ENCODE measurements around the gene SRC. TPM values are rescaled to one million over a fixed set of nuclear protein-coding genes. Genes with fewer than 3 reads are reported as not detected.

SRC gene
- total and polyA plus RNA-seq, 2 donors from 2014 or later: 28.5 to 70.0 TPM

GRCh38 chr20:37309936-37310590 is 35.9 kb upstream of the SRC start:
- H3K27ac ChIP-seq (ENCODE audit: low read depth in 2 of 2, low read length in 2 of 2): no peak overlapping the region
- no peak for TF ChIP-seq CTCF (IDR thresholded peaks at IDR 0.05; ENCODE audit: borderline replicate concordance, extremely low read depth, insufficient read depth)
- DNase-seq (peak in 4 of 5 donors; percentile 60 to 85 (median 74)), FAIRE-seq (no peak)
- intact Hi-C loops (cut with DNase I): no loop called here
- peaks cover 0 to 12% (median 7%) of the 10 kb centered on the region in 3 donors for H3K36me3 ChIP-seq (ENCODE audit: control insufficient read depth in 2 of 3, insufficient read depth in 3 of 3, low read length in 3 of 3)
- no peak overlapping the region for H3K4me3 ChIP-seq (ENCODE audit: low read length in 3 of 3)
- no peak overlapping the region for H3K9ac ChIP-seq (ENCODE audit: low read length in 3 of 3)
- no peaks in the 10 kb centered on the region for H3K9me3 ChIP-seq (ENCODE audit: control insufficient read depth in 2 of 3, insufficient read depth in 1 of 3, low read length in 3 of 3)
- H3K4me1 ChIP-seq (ENCODE audit: control insufficient read depth in 2 of 3, insufficient read depth in 2 of 3, low read depth in 1 of 3, low read length in 3 of 3): peaks cover 0 to 26% (median 8%) of the 10 kb centered on the region in 3 donors
- H3K27me3 ChIP-seq (ENCODE audit: control insufficient read depth, insufficient read depth, low read length): no peaks in the 10 kb centered on the region

- H3K27ac ChIP-seq (ENCODE audit: low read depth in 2 of 2, low read length in 2 of 2): no peak overlapping the region
- no peak for TF ChIP-seq CTCF (IDR thresholded peaks at IDR 0.05; ENCODE audit: borderline replicate concordance, extremely low read depth, insufficient read depth)
- no peak overlapping the region for H3K9ac ChIP-seq (ENCODE audit: low read length in 3 of 3)
- H3K36me3 ChIP-seq (ENCODE audit: control insufficient read depth in 2 of 3, insufficient read depth in 3 of 3, low read length in 3 of 3): peaks cover 0 to 12% (median 7%) of the 10 kb centered on the region in 3 donors
- intact Hi-C loops (cut with DNase I): no loop called here
- DNase-seq (peak in 1 of 5 donors; percentile 36), FAIRE-seq (no peak)
- no peaks in the 10 kb centered on the region for H3K27me3 ChIP-seq (ENCODE audit: control insufficient read depth, insufficient read depth, low read length)
- peaks cover 0 to 31% (median 15%) of the 10 kb centered on the region in 3 donors for H3K4me1 ChIP-seq (ENCODE audit: control insufficient read depth in 2 of 3, insufficient read depth in 2 of 3, low read depth in 1 of 3, low read length in 3 of 3)
- H3K9me3 ChIP-seq (ENCODE audit: control insufficient read depth in 2 of 3, insufficient read depth in 1 of 3, low read length in 3 of 3): no peaks in the 10 kb centered on the region
- no peak overlapping the region for H3K4me3 ChIP-seq (ENCODE audit: low read length in 3 of 3)
Observed at GRCh38 chr20:37310951-37311350, 35.0 kb upstream of the SRC start.

- peaks cover 0 to 31% (median 16%) of the 10 kb centered on the region in 3 donors for H3K4me1 ChIP-seq (ENCODE audit: control insufficient read depth in 2 of 3, insufficient read depth in 2 of 3, low read depth in 1 of 3, low read length in 3 of 3)
- FAIRE-seq: no peak
- no peak overlapping the region for H3K9ac ChIP-seq (ENCODE audit: low read length in 3 of 3)
Observed at GRCh38 chr20:37311710-37312355, 34.1 kb upstream of the SRC start.

More at GRCh38 chr20:37311710-37312355, 34.1 kb upstream of the SRC start:
- no peak for TF ChIP-seq CTCF (IDR thresholded peaks at IDR 0.05; ENCODE audit: borderline replicate concordance, extremely low read depth, insufficient read depth)
- intact Hi-C loops (cut with DNase I): no loop called here
- no peaks in the 10 kb centered on the region for H3K27me3 ChIP-seq (ENCODE audit: control insufficient read depth, insufficient read depth, low read length)
- DNase-seq: peak in 1 of 5 donors; percentile 22
- no peak overlapping the region for H3K27ac ChIP-seq (ENCODE audit: low read depth in 2 of 2, low read length in 2 of 2)
- H3K4me3 ChIP-seq (ENCODE audit: low read length in 3 of 3): no peak overlapping the region
- H3K9me3 ChIP-seq (ENCODE audit: control insufficient read depth in 2 of 3, insufficient read depth in 1 of 3, low read length in 3 of 3): no peaks in the 10 kb centered on the region
- peaks cover 0 to 16% (median 15%) of the 10 kb centered on the region in 3 donors for H3K36me3 ChIP-seq (ENCODE audit: control insufficient read depth in 2 of 3, insufficient read depth in 3 of 3, low read length in 3 of 3)

All from kidney (tissue), 14 donors.